ENCODE results near the gene SEMA3C.

Gene SEMA3C

GRCh38 chr7:80884511-80885195 is 34.2 kb downstream of the SEMA3C start:
- DNase-seq: no peak

GRCh38 chr7:80883154-80884025 is 35.5 kb downstream of the SEMA3C start:
- DNase-seq: no peak

- no peak for DNase-seq
Observed at GRCh38 chr7:80882213-80882801, 36.5 kb downstream of the SEMA3C start.

GRCh38 chr7:80881351-80881900 is 37.4 kb downstream of the SEMA3C start:
- DNase-seq: no peak

GRCh38 chr7:80879849-80880248 is 39.0 kb downstream of the SEMA3C start:
- no peak for DNase-seq

- no peak for DNase-seq
Observed at GRCh38 chr7:80876894-80877414, 41.9 kb downstream of the SEMA3C start.

- no peak for DNase-seq
Observed at GRCh38 chr7:80875537-80876120, 43.2 kb downstream of the SEMA3C start.

GRCh38 chr7:80873140-80873539 is 45.7 kb downstream of the SEMA3C start:
- DNase-seq: no peak

GRCh38 chr7:80871228-80871627 is 47.6 kb downstream of the SEMA3C start:
- DNase-seq: no peak

- DNase-seq: no peak
Observed at GRCh38 chr7:80870813-80871212, 48.0 kb downstream of the SEMA3C start.

- DNase-seq: no peak
Observed at GRCh38 chr7:80869821-80870751, 48.8 kb downstream of the SEMA3C start.

GRCh38 chr7:80869106-80869784 is 49.6 kb downstream of the SEMA3C start:
- no peak for DNase-seq

GRCh38 chr7:80868566-80868965 is 50.3 kb downstream of the SEMA3C start:
- DNase-seq: no peak

- DNase-seq: no peak
Observed at GRCh38 chr7:80860554-80860953, 58.3 kb downstream of the SEMA3C start.

GRCh38 chr7:80859272-80859970 is 59.4 kb downstream of the SEMA3C start:
- DNase-seq: no peak

- no peak for DNase-seq
Observed at GRCh38 chr7:80858141-80858903, 60.5 kb downstream of the SEMA3C start.

- no peak for DNase-seq
Observed at GRCh38 chr7:80856769-80857168, 62.1 kb downstream of the SEMA3C start.

GRCh38 chr7:80851896-80852476 is 66.9 kb downstream of the SEMA3C start:
- no peak for DNase-seq

- no peak for DNase-seq
Observed at GRCh38 chr7:80848841-80849240, 70.0 kb downstream of the SEMA3C start.

Data from right forelimb (tissue), 1 donor.